Liver (tissue), 9 donors: ENCODE results near the gene SRSF9. TPM values are rescaled to one million over a fixed set of nuclear protein-coding genes. Genes with fewer than 3 reads are reported as not detected.

Experiments used
- DNase-seq: peaks from one replicate; pipeline ENCODE4 v3.0.0-alpha.2; 2017; ENCODE audit warnings: low spot score
- H3K27ac ChIP-seq, 2 donors: one replicate each; pipeline ENCODE4 v1.7.0; 2013; ENCODE audit warnings: inconsistent platforms in 2 of 2, low read length in 2 of 2, control low read depth in 1 of 2, low read depth in 1 of 2, mild to moderate bottlenecking in 1 of 2
- H3K27me3 ChIP-seq, 4 donors: one replicate each; pipeline versions ENCODE4 v1.6.1 to v1.7.0; 2013; ENCODE audit warnings: low read length in 3 of 4, inconsistent platforms in 1 of 4, mild to moderate bottlenecking in 1 of 4, moderate library complexity in 1 of 4; ENCODE audit not compliant: control insufficient read depth in 4 of 4, insufficient read depth in 4 of 4
- H3K36me3 ChIP-seq, 4 donors: one replicate each; pipeline versions ENCODE4 v1.6.1 to v1.7.0; 2013; ENCODE audit warnings: low read length in 3 of 4, mild to moderate bottlenecking in 3 of 4, low read depth in 1 of 4, moderate library complexity in 1 of 4; ENCODE audit not compliant: control insufficient read depth in 4 of 4, insufficient read depth in 3 of 4
- H3K4me1 ChIP-seq, 4 donors: one replicate each; pipeline versions ENCODE4 v1.6.1 to v1.7.0; 2013; ENCODE audit warnings: low read length in 3 of 4, mild to moderate bottlenecking in 3 of 4, moderate library complexity in 1 of 4; ENCODE audit not compliant: control insufficient read depth in 4 of 4, insufficient read depth in 4 of 4
- H3K4me3 ChIP-seq, 3 donors: one replicate each; pipeline versions ENCODE4 v1.6.1 to v1.7.0; 2013; ENCODE audit warnings: low read length in 3 of 3, control low read depth in 1 of 3, low read depth in 1 of 3, mild to moderate bottlenecking in 1 of 3
- H3K9ac ChIP-seq, 2 donors: one replicate each; pipeline ENCODE4 v1.7.0; 2013; ENCODE audit warnings: low read length in 2 of 2, mild to moderate bottlenecking in 2 of 2, moderate library complexity in 2 of 2, control low read depth in 1 of 2, low read depth in 1 of 2
- H3K9me3 ChIP-seq, 4 donors: one replicate each; pipeline versions ENCODE4 v1.6.1 to v1.7.0; 2013; ENCODE audit warnings: low read length in 3 of 4; ENCODE audit not compliant: control insufficient read depth in 4 of 4
- ATF3 ChIP-seq: IDR thresholded peaks from 2 replicates; pipeline ENCODE4 v1.6.1; 2016; ENCODE audit warnings: antibody characterized with exemption
- EGR1 ChIP-seq, 2 donors: IDR thresholded peaks; 2 replicates each; pipeline ENCODE4 v1.6.1; 2016 to 2018; ENCODE audit warnings: antibody characterized with exemption in 2 of 2, low read depth in 2 of 2
- FOXA1 ChIP-seq: IDR thresholded peaks from 2 replicates; pipeline ENCODE4 v1.6.1; 2016; ENCODE audit warnings: antibody characterized with exemption
- FOXA2 ChIP-seq: IDR thresholded peaks from 2 replicates; pipeline ENCODE4 v1.6.1; 2016; ENCODE audit warnings: antibody characterized with exemption
- GABPA ChIP-seq, 2 donors: IDR thresholded peaks in 1 of 2; conservative IDR thresholded peaks in 1 of 2; 2 replicates each; pipeline ENCODE4 v1.6.1; 2016; ENCODE audit warnings: antibody characterized with exemption in 2 of 2, mild to moderate bottlenecking in 1 of 2, moderate library complexity in 1 of 2
- HNF4A ChIP-seq, 2 donors: conservative IDR thresholded peaks; 2 replicates each; pipeline ENCODE4 v1.6.1; 2016; ENCODE audit warnings: antibody characterized with exemption in 2 of 2, mild to moderate bottlenecking in 2 of 2
- HNF4G ChIP-seq: IDR thresholded peaks from 2 replicates; pipeline ENCODE4 v1.6.1; 2016; ENCODE audit warnings: antibody characterized with exemption
- JUND ChIP-seq, 2 donors: IDR thresholded peaks; 2 replicates each; pipeline ENCODE4 v1.6.1; 2016; ENCODE audit warnings: antibody characterized with exemption in 2 of 2
- NR2F2 ChIP-seq: IDR thresholded peaks from 2 replicates; pipeline ENCODE4 v1.6.1; 2016; ENCODE audit warnings: antibody characterized with exemption
- RAD21 ChIP-seq, 2 donors: IDR thresholded peaks; 2 replicates each; pipeline ENCODE4 v1.6.1; 2016; ENCODE audit warnings: antibody characterized with exemption in 2 of 2, mild to moderate bottlenecking in 2 of 2
- RXRA ChIP-seq, 2 donors: IDR thresholded peaks; 2 replicates each; pipeline ENCODE4 v1.6.1; 2017 to 2018; ENCODE audit warnings: antibody characterized with exemption in 2 of 2, mild to moderate bottlenecking in 1 of 2
- SP1 ChIP-seq: IDR thresholded peaks from 2 replicates; pipeline ENCODE4 v1.6.1; 2018; ENCODE audit warnings: antibody characterized with exemption, mild to moderate bottlenecking
- TAF1 ChIP-seq: conservative IDR thresholded peaks from 2 replicates; pipeline ENCODE4 v1.6.1; 2016; ENCODE audit warnings: antibody characterized with exemption, mild to moderate bottlenecking
- YY1 ChIP-seq: IDR thresholded peaks from 2 replicates; pipeline ENCODE4 v1.6.1; 2016; ENCODE audit warnings: antibody characterized with exemption, mild to moderate bottlenecking
- WGBS: extraction: QIAGEN DNeasy Blood & Tissue Kit; methylation state at CpG from one replicate; pipeline ENCODE4 v1.1.7; 2013; 5-methylcytosine and 5-hydroxymethylcytosine counted together
- polyA plus RNA-seq, 2 donors: library from polyadenylated mRNA; stranded (reverse) in 1 of 2; unstranded in 1 of 2; fragments of 200-250 nt in 1 of 2; fragments of >200 nt in 1 of 2; fragmentation: Nextera tagmentation in 1 of 2; extraction: Ambion mirVana in 1 of 2; gene quantifications; one replicate each; pipeline versions ENCODE4 v1.2.1 to v1.2.3, GENCODE V29; 2013 to 2015
- total RNA-seq, 2 donors: library from RNA; depleted of rRNA; stranded (reverse); fragments of >200 nt; gene quantifications; one replicate each; pipeline ENCODE4 v1.2.3, GENCODE V29; 2014
- TF ChIP-seq, protein P1 (sequence below): IDR thresholded peaks from 2 replicates; pipeline ENCODE4 v1.6.1; 2016; ENCODE audit warnings: antibody characterized with exemption
- TF ChIP-seq, protein P2 (sequence below): IDR thresholded peaks from 2 replicates; pipeline ENCODE4 v1.6.1; 2016; ENCODE audit warnings: antibody characterized with exemption, mild to moderate bottlenecking
- TF ChIP-seq, protein P3 (sequence below): IDR thresholded peaks from 2 replicates; pipeline ENCODE4 v1.6.1; 2016; ENCODE audit warnings: antibody characterized with exemption
- TF ChIP-seq, protein P4 (sequence below): fragments of 150-350 bp; IDR thresholded peaks from 2 replicates; pipeline ENCODE4 v1.5.1; 2017; ENCODE audit warnings: improper control_type of control experiment, low read depth, low read length; ENCODE audit not compliant: missing input control
- donor health status: healthy.
- donor health status: healthy.
- donor health status: healthy.
- donor health status: healthy.
- donor health status: healthy.

The SRSF9 gene
- total and polyA plus RNA-seq, 4 donors = 45.3 to 98.5 (median 73.3) TPM

- peak within 1 kb of the TSS; percentile 50 to 88 for H3K9ac ChIP-seq
- TF ChIP-seq FOXA2 = no peak
- no peak for TF ChIP-seq TAF1
- TF ChIP-seq YY1 = peak; percentile 97
- TF ChIP-seq HNF4G = no peak
- peak; percentile 59 for TF ChIP-seq ATF3
- TF ChIP-seq, protein P1, sequence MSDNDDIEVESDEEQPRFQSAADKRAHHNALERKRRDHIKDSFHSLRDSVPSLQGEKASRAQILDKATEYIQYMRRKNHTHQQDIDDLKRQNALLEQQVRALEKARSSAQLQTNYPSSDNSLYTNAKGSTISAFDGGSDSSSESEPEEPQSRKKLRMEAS = peak; percentile 69
- peak in 1 of 2 donors; percentile 83 for TF ChIP-seq GABPA (IDR thresholded peaks at IDR 0.05 in 1 of 2, conservative IDR thresholded peaks at IDR 0.05 in 1 of 2)
- TF ChIP-seq, protein P2, sequence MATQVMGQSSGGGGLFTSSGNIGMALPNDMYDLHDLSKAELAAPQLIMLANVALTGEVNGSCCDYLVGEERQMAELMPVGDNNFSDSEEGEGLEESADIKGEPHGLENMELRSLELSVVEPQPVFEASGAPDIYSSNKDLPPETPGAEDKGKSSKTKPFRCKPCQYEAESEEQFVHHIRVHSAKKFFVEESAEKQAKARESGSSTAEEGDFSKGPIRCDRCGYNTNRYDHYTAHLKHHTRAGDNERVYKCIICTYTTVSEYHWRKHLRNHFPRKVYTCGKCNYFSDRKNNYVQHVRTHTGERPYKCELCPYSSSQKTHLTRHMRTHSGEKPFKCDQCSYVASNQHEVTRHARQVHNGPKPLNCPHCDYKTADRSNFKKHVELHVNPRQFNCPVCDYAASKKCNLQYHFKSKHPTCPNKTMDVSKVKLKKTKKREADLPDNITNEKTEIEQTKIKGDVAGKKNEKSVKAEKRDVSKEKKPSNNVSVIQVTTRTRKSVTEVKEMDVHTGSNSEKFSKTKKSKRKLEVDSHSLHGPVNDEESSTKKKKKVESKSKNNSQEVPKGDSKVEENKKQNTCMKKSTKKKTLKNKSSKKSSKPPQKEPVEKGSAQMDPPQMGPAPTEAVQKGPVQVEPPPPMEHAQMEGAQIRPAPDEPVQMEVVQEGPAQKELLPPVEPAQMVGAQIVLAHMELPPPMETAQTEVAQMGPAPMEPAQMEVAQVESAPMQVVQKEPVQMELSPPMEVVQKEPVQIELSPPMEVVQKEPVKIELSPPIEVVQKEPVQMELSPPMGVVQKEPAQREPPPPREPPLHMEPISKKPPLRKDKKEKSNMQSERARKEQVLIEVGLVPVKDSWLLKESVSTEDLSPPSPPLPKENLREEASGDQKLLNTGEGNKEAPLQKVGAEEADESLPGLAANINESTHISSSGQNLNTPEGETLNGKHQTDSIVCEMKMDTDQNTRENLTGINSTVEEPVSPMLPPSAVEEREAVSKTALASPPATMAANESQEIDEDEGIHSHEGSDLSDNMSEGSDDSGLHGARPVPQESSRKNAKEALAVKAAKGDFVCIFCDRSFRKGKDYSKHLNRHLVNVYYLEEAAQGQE = peak; percentile 26
- peak; percentile 23 for TF ChIP-seq SP1
- peak in 1 of 2 donors; percentile 70 for TF ChIP-seq EGR1 (IDR thresholded peaks at IDR 0.05; ENCODE audit: low read depth in 2 of 2)
- peak in 1 of 2 donors; percentile 7 for TF ChIP-seq RAD21 (IDR thresholded peaks at IDR 0.05)
- TF ChIP-seq HNF4A (conservative IDR thresholded peaks at IDR 0.05) = no peak
- TF ChIP-seq RXRA (IDR thresholded peaks at IDR 0.05) = peak; percentile 32 to 35
- peaks cover 5 to 13% (median 8%) of the 10 kb centered on the region in 4 donors for H3K36me3 ChIP-seq
- no peaks in the 10 kb centered on the region for H3K9me3 ChIP-seq
- WGBS = under 1% methylated on average over 73 of the region's 73 CpGs
- peak; percentile 93 for DNase-seq
- H3K27me3 ChIP-seq = no peaks in the 10 kb centered on the region
- peaks cover 3 to 31% (median 23%) of the 10 kb centered on the region in 4 donors for H3K4me1 ChIP-seq
- peak within 1 kb of the TSS; percentile 64 to 100 (median 87) for H3K4me3 ChIP-seq
- peak within 1 kb of the TSS; percentile 83 to 87 for H3K27ac ChIP-seq
Observed at GRCh38 chr12:120445911-120446843, 23.4 kb downstream of the SRSF9 start, which contains the start of the genes GATC and TRIAP1. Gene GATC, plus strand, starts transcription at chr12:120446444. Its CDS starts 37 bp downstream, at chr12:120446481. Gene TRIAP1, minus strand, starts transcription at chr12:120446384. Its CDS starts 12 bp downstream, at chr12:120446372.

DNA sequence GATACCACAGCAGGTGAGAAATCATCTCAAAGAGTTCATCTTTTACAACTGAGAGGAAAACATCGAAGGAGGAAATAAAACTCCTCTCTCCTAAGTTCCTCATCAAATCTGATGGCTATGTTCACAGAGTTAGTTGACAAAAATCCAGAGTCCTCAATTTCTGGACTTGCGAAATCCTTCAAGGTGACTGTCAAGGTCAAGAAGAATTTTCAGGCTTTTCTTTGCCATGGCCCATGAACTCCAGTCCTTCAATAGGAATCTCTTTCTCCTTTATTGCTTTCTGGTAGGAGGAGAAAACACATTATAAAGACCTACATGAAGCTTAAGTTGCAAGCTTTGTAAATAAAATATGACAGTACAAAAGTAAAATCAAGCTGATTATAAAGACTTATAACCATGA is 24.9 kb downstream of the SRSF9 start:
- DNase-seq = no peak
- H3K4me1 ChIP-seq = peaks cover 3 to 31% (median 24%) of the 10 kb centered on the region in 4 donors
- H3K9me3 ChIP-seq = no peaks in the 10 kb centered on the region
- WGBS = 93% methylated on average over 2 of the region's 2 CpGs
- H3K9ac ChIP-seq = no peak overlapping the region
- no peak overlapping the region for H3K27ac ChIP-seq
- no peak overlapping the region for H3K4me3 ChIP-seq
- no peaks in the 10 kb centered on the region for H3K27me3 ChIP-seq
- peaks cover 8 to 19% (median 12%) of the 10 kb centered on the region in 4 donors for H3K36me3 ChIP-seq
- TF ChIP-seq YY1 (no peak), EGR1 (IDR thresholded peaks at IDR 0.05; ENCODE audit: low read depth in 2 of 2) (no peak), HNF4A (conservative IDR thresholded peaks at IDR 0.05) (no peak), FOXA1 (no peak), RXRA (IDR thresholded peaks at IDR 0.05) (no peak), JUND (IDR thresholded peaks at IDR 0.05) (no peak), RAD21 (IDR thresholded peaks at IDR 0.05) (no peak), GABPA (IDR thresholded peaks at IDR 0.05 in 1 of 2, conservative IDR thresholded peaks at IDR 0.05 in 1 of 2) (no peak), NR2F2 (no peak)
- TF ChIP-seq, protein P1 = no peak
- TF ChIP-seq, protein P2 = no peak
- TF ChIP-seq, protein P3, sequence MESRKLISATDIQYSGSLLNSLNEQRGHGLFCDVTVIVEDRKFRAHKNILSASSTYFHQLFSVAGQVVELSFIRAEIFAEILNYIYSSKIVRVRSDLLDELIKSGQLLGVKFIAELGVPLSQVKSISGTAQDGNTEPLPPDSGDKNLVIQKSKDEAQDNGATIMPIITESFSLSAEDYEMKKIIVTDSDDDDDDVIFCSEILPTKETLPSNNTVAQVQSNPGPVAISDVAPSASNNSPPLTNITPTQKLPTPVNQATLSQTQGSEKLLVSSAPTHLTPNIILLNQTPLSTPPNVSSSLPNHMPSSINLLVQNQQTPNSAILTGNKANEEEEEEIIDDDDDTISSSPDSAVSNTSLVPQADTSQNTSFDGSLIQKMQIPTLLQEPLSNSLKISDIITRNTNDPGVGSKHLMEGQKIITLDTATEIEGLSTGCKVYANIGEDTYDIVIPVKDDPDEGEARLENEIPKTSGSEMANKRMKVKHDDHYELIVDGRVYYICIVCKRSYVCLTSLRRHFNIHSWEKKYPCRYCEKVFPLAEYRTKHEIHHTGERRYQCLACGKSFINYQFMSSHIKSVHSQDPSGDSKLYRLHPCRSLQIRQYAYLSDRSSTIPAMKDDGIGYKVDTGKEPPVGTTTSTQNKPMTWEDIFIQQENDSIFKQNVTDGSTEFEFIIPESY = no peak
- TF ChIP-seq, protein P4, sequence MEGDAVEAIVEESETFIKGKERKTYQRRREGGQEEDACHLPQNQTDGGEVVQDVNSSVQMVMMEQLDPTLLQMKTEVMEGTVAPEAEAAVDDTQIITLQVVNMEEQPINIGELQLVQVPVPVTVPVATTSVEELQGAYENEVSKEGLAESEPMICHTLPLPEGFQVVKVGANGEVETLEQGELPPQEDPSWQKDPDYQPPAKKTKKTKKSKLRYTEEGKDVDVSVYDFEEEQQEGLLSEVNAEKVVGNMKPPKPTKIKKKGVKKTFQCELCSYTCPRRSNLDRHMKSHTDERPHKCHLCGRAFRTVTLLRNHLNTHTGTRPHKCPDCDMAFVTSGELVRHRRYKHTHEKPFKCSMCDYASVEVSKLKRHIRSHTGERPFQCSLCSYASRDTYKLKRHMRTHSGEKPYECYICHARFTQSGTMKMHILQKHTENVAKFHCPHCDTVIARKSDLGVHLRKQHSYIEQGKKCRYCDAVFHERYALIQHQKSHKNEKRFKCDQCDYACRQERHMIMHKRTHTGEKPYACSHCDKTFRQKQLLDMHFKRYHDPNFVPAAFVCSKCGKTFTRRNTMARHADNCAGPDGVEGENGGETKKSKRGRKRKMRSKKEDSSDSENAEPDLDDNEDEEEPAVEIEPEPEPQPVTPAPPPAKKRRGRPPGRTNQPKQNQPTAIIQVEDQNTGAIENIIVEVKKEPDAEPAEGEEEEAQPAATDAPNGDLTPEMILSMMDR = no peak
